Measurements from ENCODE around the gene TOR1B.

Gene TOR1B

DNA sequence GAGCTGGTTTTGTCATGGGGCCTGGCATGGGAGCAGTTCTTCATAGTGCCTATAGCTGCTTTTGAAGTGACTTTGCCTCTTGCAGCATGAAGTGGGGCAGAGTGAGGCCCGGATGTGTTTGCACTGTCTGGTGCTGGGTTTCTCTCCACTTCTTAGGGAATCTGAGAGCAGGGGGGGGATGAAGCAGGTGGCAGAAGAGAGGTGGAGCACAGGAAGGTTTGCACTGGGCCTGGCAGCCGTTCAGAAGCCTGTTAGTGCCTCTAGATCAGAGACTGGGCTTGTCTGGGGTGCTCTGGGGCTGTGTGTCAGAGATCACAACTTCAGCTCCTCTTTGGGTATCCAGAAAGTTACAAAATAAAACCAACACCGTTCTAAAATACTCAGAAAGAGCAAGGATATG lies 50.6 kb downstream of the TOR1B start:
- no peaks in the 10 kb centered on the region for H3K27me3 ChIP-seq (ENCODE audit: control insufficient read depth in 3 of 3, insufficient read depth in 3 of 3, low read depth in 1 of 3, low read length in 3 of 3)
- WGBS, 2 donors (ENCODE audit: extremely low coverage in 2 of 2, insufficient read length in 2 of 2, insufficient replicate concordance in 1 of 2): no CpG with 5 or more reads among the region's 3 CpGs
- peaks cover 16 to 68% of the 10 kb centered on the region in 2 donors for H3K36me3 ChIP-seq (replicated peaks in 1 of 2; ENCODE audit: control insufficient read depth in 2 of 2, insufficient read depth in 2 of 2, low read length in 2 of 2)
- H3K9me3 ChIP-seq (replicated peaks in 1 of 2; ENCODE audit: control insufficient read depth in 2 of 2, insufficient read depth in 1 of 2, low read depth in 1 of 2, low read length in 2 of 2): no peaks in the 10 kb centered on the region
- no peak for DNase-seq (ENCODE audit: low spot score)
- H3K27ac ChIP-seq (replicated peaks; ENCODE audit: low read length): no peak overlapping the region
- H2AK5ac ChIP-seq (ENCODE audit: low read depth, low read length): no peak overlapping the region
- H2BK12ac ChIP-seq (ENCODE audit: low read length): no peak overlapping the region
- no peak overlapping the region for H2BK120ac ChIP-seq (ENCODE audit: low read depth, low read length)
- no peak overlapping the region for H3K23ac ChIP-seq (ENCODE audit: low read depth, low read length, poor library complexity)
- no peak overlapping the region for H2BK15ac ChIP-seq (ENCODE audit: low read length)
- no peak overlapping the region for H3K4ac ChIP-seq (ENCODE audit: low read length)
- H3K9ac ChIP-seq (ENCODE audit: low read depth, low read length, poor library complexity): no peak overlapping the region
- H3K4me1 ChIP-seq (ENCODE audit: control insufficient read depth in 2 of 2, insufficient read depth in 1 of 2, low read depth in 1 of 2, low read length in 2 of 2): no peaks in the 10 kb centered on the region
- no peak overlapping the region for H4K8ac ChIP-seq (ENCODE audit: low read depth, low read length)
- no peak overlapping the region for H4K91ac ChIP-seq (ENCODE audit: low read depth, low read length, poor library complexity)
- H3K14ac ChIP-seq (ENCODE audit: low read length): no peak overlapping the region
- H3K18ac ChIP-seq (ENCODE audit: low read length): no peak overlapping the region
- no peak overlapping the region for H3K4me3 ChIP-seq (ENCODE audit: low read length in 2 of 2)
- no peak overlapping the region for H2AFZ ChIP-seq (ENCODE audit: low read length)
- no peak overlapping the region for H2BK5ac ChIP-seq (ENCODE audit: low read length)
- H3K79me1 ChIP-seq (ENCODE audit: low read depth, low read length): no peaks in the 10 kb centered on the region
- H3K4me2 ChIP-seq (ENCODE audit: insufficient read depth, low read length, poor library complexity, severe bottlenecking): no peak overlapping the region

- Histone ChIP-seq H3K9me3 (replicated peaks in 1 of 2; ENCODE audit: control insufficient read depth in 2 of 2, insufficient read depth in 1 of 2, low read depth in 1 of 2, low read length in 2 of 2) (no peaks in the 10 kb centered on the region), H3K27ac (replicated peaks; ENCODE audit: low read length) (no peak overlapping the region), H3K9ac (ENCODE audit: low read depth, low read length, poor library complexity) (peak overlapping the region; percentile 0), H2BK12ac (ENCODE audit: low read length) (no peak overlapping the region), H4K8ac (ENCODE audit: low read depth, low read length) (no peak overlapping the region), H2BK5ac (ENCODE audit: low read length) (no peak overlapping the region), H4K91ac (ENCODE audit: low read depth, low read length, poor library complexity) (no peak overlapping the region), H2AK5ac (ENCODE audit: low read depth, low read length) (no peak overlapping the region), H3K4me1 (ENCODE audit: control insufficient read depth in 2 of 2, insufficient read depth in 1 of 2, low read depth in 1 of 2, low read length in 2 of 2) (no peaks in the 10 kb centered on the region), H2BK15ac (ENCODE audit: low read length) (no peak overlapping the region), H3K4me3 (ENCODE audit: low read length in 2 of 2) (no peak overlapping the region), H3K4ac (ENCODE audit: low read length) (no peak overlapping the region), H3K18ac (ENCODE audit: low read length) (no peak overlapping the region), H3K27me3 (ENCODE audit: control insufficient read depth in 3 of 3, insufficient read depth in 3 of 3, low read depth in 1 of 3, low read length in 3 of 3) (no peaks in the 10 kb centered on the region), H3K4me2 (ENCODE audit: insufficient read depth, low read length, poor library complexity, severe bottlenecking) (no peak overlapping the region), H3K79me1 (ENCODE audit: low read depth, low read length) (no peaks in the 10 kb centered on the region), H2BK120ac (ENCODE audit: low read depth, low read length) (no peak overlapping the region), H2AFZ (ENCODE audit: low read length) (no peak overlapping the region), H3K23ac (ENCODE audit: low read depth, low read length, poor library complexity) (no peak overlapping the region), H3K36me3 (replicated peaks in 1 of 2; ENCODE audit: control insufficient read depth in 2 of 2, insufficient read depth in 2 of 2, low read length in 2 of 2) (peaks cover 19 to 76% of the 10 kb centered on the region in 2 donors), H3K14ac (ENCODE audit: low read length) (no peak overlapping the region)
- no peak for DNase-seq (ENCODE audit: low spot score)
- no CpG with 5 or more reads among the region's 4 CpGs for WGBS, 2 donors (ENCODE audit: extremely low coverage in 2 of 2, insufficient read length in 2 of 2, insufficient replicate concordance in 1 of 2)
Observed at GRCh38 chr9:129854588-129855110, 51.7 kb downstream of the TOR1B start.

DNA sequence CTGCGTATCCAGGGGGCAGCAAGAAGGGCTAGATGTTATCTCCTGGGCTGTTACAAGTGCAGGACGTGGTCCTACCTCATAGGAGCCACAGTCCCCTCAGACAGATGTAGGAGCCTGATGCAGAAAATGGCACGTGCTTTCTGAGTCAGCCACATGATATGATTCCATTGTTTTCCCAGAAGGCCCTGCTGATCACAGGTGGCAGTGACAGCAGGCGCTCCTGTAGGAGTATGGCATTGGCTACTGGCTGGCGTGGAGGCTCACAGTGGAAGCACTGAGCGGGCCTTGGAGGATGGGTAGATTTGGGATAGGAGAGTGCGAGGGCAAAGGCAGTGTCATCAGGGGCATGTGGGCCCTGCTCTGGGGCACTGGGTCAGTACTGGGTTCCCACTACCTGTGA lies 54.2 kb downstream of the TOR1B start:
- peaks cover 30 to 75% of the 10 kb centered on the region in 2 donors for H3K36me3 ChIP-seq (replicated peaks in 1 of 2; ENCODE audit: control insufficient read depth in 2 of 2, insufficient read depth in 2 of 2, low read length in 2 of 2)
- H2BK120ac ChIP-seq (ENCODE audit: low read depth, low read length): no peak overlapping the region
- WGBS, 2 donors (ENCODE audit: extremely low coverage in 2 of 2, insufficient read length in 2 of 2, insufficient replicate concordance in 1 of 2): no CpG with 5 or more reads among the region's 7 CpGs

DNA sequence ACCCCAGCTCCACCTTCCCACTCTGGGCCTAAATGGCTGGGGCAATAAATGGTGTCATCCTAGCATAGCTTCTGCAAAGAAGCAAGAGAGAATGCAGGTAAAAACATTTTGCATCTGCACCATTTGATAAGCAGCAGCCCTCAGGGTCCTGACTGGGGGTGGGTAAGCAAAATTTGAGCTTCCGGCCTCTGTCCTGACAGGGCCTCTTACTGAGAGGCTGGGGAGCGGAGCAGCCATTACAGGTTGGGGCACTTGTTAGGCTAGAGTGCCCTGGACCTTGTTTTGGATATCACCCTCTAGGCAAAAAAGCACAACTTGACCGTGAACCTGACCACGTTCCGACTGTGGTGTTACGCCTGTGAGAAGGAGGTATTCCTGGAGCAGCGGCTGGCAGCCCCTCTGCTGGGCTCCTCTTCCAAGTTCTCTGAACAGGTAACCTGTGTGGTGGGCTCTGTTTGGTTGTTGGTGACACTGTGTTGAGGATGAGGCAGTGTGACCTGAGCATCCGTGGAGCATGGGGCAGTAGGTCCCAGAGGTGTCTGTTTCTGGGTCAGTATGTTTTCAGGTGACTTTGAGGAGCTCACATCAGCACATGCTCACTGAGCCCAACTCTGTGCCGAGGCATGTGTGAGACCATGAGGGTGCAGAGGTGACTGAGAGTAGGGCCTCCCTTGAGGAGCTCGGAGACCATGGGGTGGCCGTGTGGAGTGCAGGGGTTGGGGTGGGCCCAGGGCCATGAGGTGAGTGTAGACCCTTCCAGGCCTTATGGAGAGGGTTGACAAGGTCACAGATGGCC lies 55.4 kb downstream of the TOR1B start:
- H2BK5ac ChIP-seq (ENCODE audit: low read length): peak overlapping the region; percentile 42
- H3K27ac ChIP-seq (replicated peaks; ENCODE audit: low read length): no peak overlapping the region
- no peak overlapping the region for H4K91ac ChIP-seq (ENCODE audit: low read depth, low read length, poor library complexity)
- peaks cover 0 to under 1% (median 0%) of the 10 kb centered on the region in 3 experiments for H3K27me3 ChIP-seq (ENCODE audit: control insufficient read depth in 3 of 3, insufficient read depth in 3 of 3, low read depth in 1 of 3, low read length in 3 of 3)
- H3K9ac ChIP-seq (ENCODE audit: low read depth, low read length, poor library complexity): no peak overlapping the region
- WGBS, 2 donors (ENCODE audit: extremely low coverage in 2 of 2, insufficient read length in 2 of 2, insufficient replicate concordance in 1 of 2): no CpG with 5 or more reads among the region's 11 CpGs
- no peak overlapping the region for H3K4me2 ChIP-seq (ENCODE audit: insufficient read depth, low read length, poor library complexity, severe bottlenecking)
- H3K79me1 ChIP-seq (ENCODE audit: low read depth, low read length): no peaks in the 10 kb centered on the region
- H3K36me3 ChIP-seq (replicated peaks in 1 of 2; ENCODE audit: control insufficient read depth in 2 of 2, insufficient read depth in 2 of 2, low read length in 2 of 2): peaks cover 28 to 71% of the 10 kb centered on the region in 2 donors
- no peaks in the 10 kb centered on the region for H3K9me3 ChIP-seq (replicated peaks in 1 of 2; ENCODE audit: control insufficient read depth in 2 of 2, insufficient read depth in 1 of 2, low read depth in 1 of 2, low read length in 2 of 2)
- no peak overlapping the region for H2BK15ac ChIP-seq (ENCODE audit: low read length)
- H3K4ac ChIP-seq (ENCODE audit: low read length): no peak overlapping the region
- no peak overlapping the region for H2AK5ac ChIP-seq (ENCODE audit: low read depth, low read length)
- no peak overlapping the region for H2AFZ ChIP-seq (ENCODE audit: low read length)
- H3K18ac ChIP-seq (ENCODE audit: low read length): no peak overlapping the region
- DNase-seq (ENCODE audit: low spot score): no peak
- no peak overlapping the region for H3K23ac ChIP-seq (ENCODE audit: low read depth, low read length, poor library complexity)
- no peaks in the 10 kb centered on the region for H3K4me1 ChIP-seq (ENCODE audit: control insufficient read depth in 2 of 2, insufficient read depth in 1 of 2, low read depth in 1 of 2, low read length in 2 of 2)
- H4K8ac ChIP-seq (ENCODE audit: low read depth, low read length): no peak overlapping the region
- no peak overlapping the region for H2BK12ac ChIP-seq (ENCODE audit: low read length)
- no peak overlapping the region for H2BK120ac ChIP-seq (ENCODE audit: low read depth, low read length)
- H3K4me3 ChIP-seq (ENCODE audit: low read length in 2 of 2): peak overlapping the region in 1 of 2 donors; percentile 17
- H3K14ac ChIP-seq (ENCODE audit: low read length): no peak overlapping the region

More for the DNA sequence above, 54.2 kb downstream of the TOR1B start:
- no peak overlapping the region for H4K8ac ChIP-seq (ENCODE audit: low read depth, low read length)
- H2BK15ac ChIP-seq (ENCODE audit: low read length): no peak overlapping the region
- H3K79me1 ChIP-seq (ENCODE audit: low read depth, low read length): no peaks in the 10 kb centered on the region
- no peaks in the 10 kb centered on the region for H3K27me3 ChIP-seq (ENCODE audit: control insufficient read depth in 3 of 3, insufficient read depth in 3 of 3, low read depth in 1 of 3, low read length in 3 of 3)
- H3K27ac ChIP-seq (replicated peaks; ENCODE audit: low read length): no peak overlapping the region
- no peak overlapping the region for H2AFZ ChIP-seq (ENCODE audit: low read length)
- no peak overlapping the region for H4K91ac ChIP-seq (ENCODE audit: low read depth, low read length, poor library complexity)
- no peak for DNase-seq (ENCODE audit: low spot score)
- peak overlapping the region in 1 of 2 donors; percentile 29 for H3K4me3 ChIP-seq (ENCODE audit: low read length in 2 of 2)
- no peak overlapping the region for H2BK12ac ChIP-seq (ENCODE audit: low read length)
- no peak overlapping the region for H3K14ac ChIP-seq (ENCODE audit: low read length)
- H3K18ac ChIP-seq (ENCODE audit: low read length): no peak overlapping the region
- no peak overlapping the region for H2AK5ac ChIP-seq (ENCODE audit: low read depth, low read length)
- H3K9me3 ChIP-seq (replicated peaks in 1 of 2; ENCODE audit: control insufficient read depth in 2 of 2, insufficient read depth in 1 of 2, low read depth in 1 of 2, low read length in 2 of 2): no peaks in the 10 kb centered on the region
- H3K9ac ChIP-seq (ENCODE audit: low read depth, low read length, poor library complexity): peak overlapping the region; percentile 2
- no peak overlapping the region for H3K4ac ChIP-seq (ENCODE audit: low read length)
- H3K4me2 ChIP-seq (ENCODE audit: insufficient read depth, low read length, poor library complexity, severe bottlenecking): no peak overlapping the region
- H2BK5ac ChIP-seq (ENCODE audit: low read length): no peak overlapping the region
- peak overlapping the region; percentile 23 for H3K23ac ChIP-seq (ENCODE audit: low read depth, low read length, poor library complexity)
- H3K4me1 ChIP-seq (ENCODE audit: control insufficient read depth in 2 of 2, insufficient read depth in 1 of 2, low read depth in 1 of 2, low read length in 2 of 2): no peaks in the 10 kb centered on the region

Measured in neuronal stem cell (in vitro differentiated cells).